Peyer's patch (tissue), 4 donors: ENCODE results near the gene FITM1.

Source experiments
- POLR2A ChIP-seq, 2 donors: fragments of 450-650 bp; IDR thresholded peaks; one replicate each; pipeline ENCODE4 v1.5.1; 2017; ENCODE audit warnings: antibody characterized with exemption in 2 of 2, mild to moderate bottlenecking in 2 of 2, moderate library complexity in 2 of 2
- TF ChIP-seq, protein P1 (sequence below), 6 experiments: fragments of 450-650 bp in 4 of 6; fragments of 200-600 bp in 2 of 6; sonication (generic) in 1 of 6; IDR thresholded peaks; one replicate each; pipeline ENCODE4 v1.5.1; 2017 to 2019; ENCODE audit warnings: antibody characterized with exemption in 6 of 6, mild to moderate bottlenecking in 3 of 6, moderate library complexity in 1 of 6

- TF ChIP-seq, protein P1, sequence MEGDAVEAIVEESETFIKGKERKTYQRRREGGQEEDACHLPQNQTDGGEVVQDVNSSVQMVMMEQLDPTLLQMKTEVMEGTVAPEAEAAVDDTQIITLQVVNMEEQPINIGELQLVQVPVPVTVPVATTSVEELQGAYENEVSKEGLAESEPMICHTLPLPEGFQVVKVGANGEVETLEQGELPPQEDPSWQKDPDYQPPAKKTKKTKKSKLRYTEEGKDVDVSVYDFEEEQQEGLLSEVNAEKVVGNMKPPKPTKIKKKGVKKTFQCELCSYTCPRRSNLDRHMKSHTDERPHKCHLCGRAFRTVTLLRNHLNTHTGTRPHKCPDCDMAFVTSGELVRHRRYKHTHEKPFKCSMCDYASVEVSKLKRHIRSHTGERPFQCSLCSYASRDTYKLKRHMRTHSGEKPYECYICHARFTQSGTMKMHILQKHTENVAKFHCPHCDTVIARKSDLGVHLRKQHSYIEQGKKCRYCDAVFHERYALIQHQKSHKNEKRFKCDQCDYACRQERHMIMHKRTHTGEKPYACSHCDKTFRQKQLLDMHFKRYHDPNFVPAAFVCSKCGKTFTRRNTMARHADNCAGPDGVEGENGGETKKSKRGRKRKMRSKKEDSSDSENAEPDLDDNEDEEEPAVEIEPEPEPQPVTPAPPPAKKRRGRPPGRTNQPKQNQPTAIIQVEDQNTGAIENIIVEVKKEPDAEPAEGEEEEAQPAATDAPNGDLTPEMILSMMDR (IDR thresholded peaks at IDR 0.05): no peak
- no peak for TF ChIP-seq POLR2A (IDR thresholded peaks at IDR 0.05)
These were observed 2.5 kb downstream of the FITM1 start for GRCh38 chr14:24132976-24133375.
